ENCODE data around the gene PHACTR1.

GRCh38 chr6:13098793-13099570 is 382.4 kb downstream of the PHACTR1 start:
- TF ChIP-seq CTCF (IDR thresholded peaks at IDR 0.05) (no peak), POLR2A (IDR thresholded peaks at IDR 0.05) (no peak)
